GM19452 (cell line): ENCODE measurements around the gene FAM170B.

Source experiments
- ATAC-seq: cut with Tn5 transposase; IDR thresholded peaks from one replicate; pipeline ENCODE4 v1.9.1; 2021; ENCODE audit not compliant: unreplicated experiment

The FAM170B gene

GRCh38 chr10:49128854-49129253, 5.0 kb downstream of the FAM170B start:
- no peak for ATAC-seq

- no peak for ATAC-seq
These were observed 9.6 kb downstream of the FAM170B start for GRCh38 chr10:49123981-49124950.

- ATAC-seq, result no peak
These were observed 12.9 kb downstream of the FAM170B start for GRCh38 chr10:49120911-49121310.

- no peak for ATAC-seq
These were observed 14.1 kb downstream of the FAM170B start for GRCh38 chr10:49119746-49120145.

GRCh38 chr10:49118430-49119074, 15.3 kb downstream of the FAM170B start:
- ATAC-seq, result no peak

GRCh38 chr10:49117376-49118070, 16.3 kb downstream of the FAM170B start:
- no peak for ATAC-seq

- ATAC-seq, result no peak
These were observed 17.1 kb downstream of the FAM170B start for GRCh38 chr10:49116509-49117375.

- ATAC-seq, result no peak
These were observed 17.9 kb downstream of the FAM170B start for GRCh38 chr10:49115796-49116508.

- no peak for ATAC-seq
These were observed 18.6 kb downstream of the FAM170B start, which contains the start of gene VSTM4 for GRCh38 chr10:49115015-49115795. TSS of gene VSTM4 (minus strand) at chr10:49115522. CDS start at chr10:49115485, 37 bp downstream.

GRCh38 chr10:49114718-49115014, 19.2 kb downstream of the FAM170B start:
- ATAC-seq, result no peak

- ATAC-seq, result no peak
These were observed 20.1 kb downstream of the FAM170B start for GRCh38 chr10:49113741-49114141.

GRCh38 chr10:49112851-49113250, 21.0 kb downstream of the FAM170B start:
- no peak for ATAC-seq

GRCh38 chr10:49112098-49112497, 21.7 kb downstream of the FAM170B start:
- no peak for ATAC-seq

- ATAC-seq, result no peak
These were observed 22.5 kb downstream of the FAM170B start for GRCh38 chr10:49111320-49111698.

- ATAC-seq, result no peak
These were observed 23.0 kb downstream of the FAM170B start for GRCh38 chr10:49110684-49111319.

GRCh38 chr10:49109669-49110340, 24.0 kb downstream of the FAM170B start:
- ATAC-seq, result no peak

GRCh38 chr10:49108656-49109055, 25.2 kb downstream of the FAM170B start:
- ATAC-seq, result no peak

GRCh38 chr10:49107887-49108267, 25.9 kb downstream of the FAM170B start:
- ATAC-seq, result no peak
